Measurements from ENCODE around the gene PI4KA.

PI4KA gene

GRCh38 chr22:20660441-20661054 lies 198.1 kb downstream of the PI4KA start:
- H3K4me1 Mint-ChIP-seq (ENCODE audit: low read depth) = no peaks in the 10 kb centered on the region
- H3K9me3 Mint-ChIP-seq = peaks cover 8% of the 10 kb centered on the region
- no peak overlapping the region for H3K27ac Mint-ChIP-seq
- DNase-seq (ENCODE audit: low spot score) = no peak
- no peak overlapping the region for H3K4me3 Mint-ChIP-seq
- H3K27me3 Mint-ChIP-seq (ENCODE audit: low read depth) = peaks cover 48% of the 10 kb centered on the region
- no peaks in the 10 kb centered on the region for H3K36me3 Mint-ChIP-seq (ENCODE audit: low read depth)

- Mint-ChIP-seq H3K27ac (no peak overlapping the region), H3K36me3 (ENCODE audit: low read depth) (no peaks in the 10 kb centered on the region), H3K9me3 (peaks cover 8% of the 10 kb centered on the region), H3K27me3 (ENCODE audit: low read depth) (peaks cover 48% of the 10 kb centered on the region), H3K4me1 (ENCODE audit: low read depth) (no peaks in the 10 kb centered on the region), H3K4me3 (no peak overlapping the region)
- DNase-seq (ENCODE audit: low spot score) = no peak
Measured at GRCh38 chr22:20659920-20660319, 198.7 kb downstream of the PI4KA start.

- Mint-ChIP-seq H3K27ac (no peak overlapping the region), H3K4me3 (no peak overlapping the region), H3K36me3 (ENCODE audit: low read depth) (no peaks in the 10 kb centered on the region), H3K27me3 (ENCODE audit: low read depth) (peaks cover 45% of the 10 kb centered on the region), H3K9me3 (peaks cover 8% of the 10 kb centered on the region), H3K4me1 (ENCODE audit: low read depth) (no peaks in the 10 kb centered on the region)
- DNase-seq (ENCODE audit: low spot score) = no peak
Measured at GRCh38 chr22:20659258-20659657, 199.4 kb downstream of the PI4KA start.

- H3K27me3 Mint-ChIP-seq (ENCODE audit: low read depth) = peaks cover 44% of the 10 kb centered on the region
- H3K4me1 Mint-ChIP-seq (ENCODE audit: low read depth) = no peaks in the 10 kb centered on the region
- no peak overlapping the region for H3K27ac Mint-ChIP-seq
- H3K9me3 Mint-ChIP-seq = peaks cover 7% of the 10 kb centered on the region
- H3K4me3 Mint-ChIP-seq = no peak overlapping the region
- DNase-seq (ENCODE audit: low spot score) = no peak
- no peaks in the 10 kb centered on the region for H3K36me3 Mint-ChIP-seq (ENCODE audit: low read depth)
Measured at GRCh38 chr22:20658433-20659222, 200.0 kb downstream of the PI4KA start.

GRCh38 chr22:20657963-20658362 lies 200.6 kb downstream of the PI4KA start:
- Mint-ChIP-seq H3K36me3 (ENCODE audit: low read depth) (no peaks in the 10 kb centered on the region), H3K27me3 (ENCODE audit: low read depth) (peaks cover 39% of the 10 kb centered on the region), H3K27ac (no peak overlapping the region), H3K4me3 (no peak overlapping the region), H3K4me1 (ENCODE audit: low read depth) (no peaks in the 10 kb centered on the region), H3K9me3 (peaks cover under 1% of the 10 kb centered on the region)
- no peak for DNase-seq (ENCODE audit: low spot score)
